Stimulated activated CD8-positive, alpha-beta memory T cell treated with anti-CD3 and anti-CD28 coated beads, Interleukin-4, amount 100 ng/mL, for 1 hour (primary cell): ENCODE data around the gene REV1.

Experiments
- DNase-seq, 2 donors: peaks; one replicate each; pipeline ENCODE4 v3.0.0-alpha.2; 2020; ENCODE audit warnings: low read depth in 2 of 2, low spot score in 1 of 2

The REV1 gene

DNA sequence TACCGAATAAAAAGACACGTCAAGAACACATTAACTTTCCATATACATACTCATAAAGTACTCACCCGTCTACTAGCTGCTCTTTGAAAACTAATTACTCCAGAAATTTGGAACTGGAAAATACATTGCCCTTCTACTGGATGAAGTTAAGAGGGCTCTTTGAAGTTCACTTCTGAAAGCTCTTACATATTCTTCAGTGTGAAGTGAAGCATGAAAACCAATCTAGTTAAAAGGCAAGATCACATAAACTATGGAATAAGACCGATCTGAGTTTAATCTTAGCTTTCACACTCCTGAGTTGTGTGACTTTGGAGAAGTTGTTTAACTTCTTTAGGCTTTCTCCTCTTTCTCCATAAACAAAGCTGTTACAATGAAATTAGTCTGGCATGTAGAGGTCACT, 38.5 kb downstream of the REV1 start:
- no peak for DNase-seq

DNA sequence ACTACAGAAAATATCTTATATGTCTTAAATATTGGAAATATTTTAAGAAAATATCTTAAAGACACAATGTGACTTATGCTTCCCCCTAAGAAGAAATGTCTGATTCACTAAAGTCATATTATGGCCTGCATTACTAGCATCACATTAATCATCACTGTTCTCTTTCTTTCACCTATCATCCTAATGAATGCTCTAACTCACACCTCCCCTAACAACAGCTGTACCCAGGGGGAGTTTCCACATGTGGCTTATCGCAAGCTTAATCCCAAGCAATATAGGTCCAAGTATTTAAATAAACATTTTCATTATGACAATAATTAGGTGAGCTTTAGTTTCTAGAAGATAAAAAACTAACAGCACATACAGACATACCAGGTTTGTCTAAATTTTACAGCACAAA, 39.6 kb downstream of the REV1 start:
- no peak for DNase-seq

DNA sequence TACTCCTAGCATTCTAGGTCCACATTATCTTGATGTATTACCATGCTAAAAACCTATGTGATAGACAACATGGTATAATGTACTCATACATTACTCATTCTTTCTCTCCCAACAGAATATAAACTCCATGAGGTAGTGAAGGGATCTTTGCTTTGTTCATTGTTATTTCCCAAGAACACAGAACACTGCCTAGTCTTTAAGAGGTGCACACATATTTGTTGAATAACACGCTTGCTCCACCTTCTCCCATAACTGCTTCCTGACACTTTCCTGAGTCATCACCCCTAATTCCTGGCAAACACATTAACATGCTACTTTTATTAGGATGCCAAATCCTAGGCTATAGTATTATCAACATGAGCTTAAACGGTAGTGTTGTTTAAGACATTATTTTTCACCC, 41.3 kb downstream of the REV1 start:
- DNase-seq: no peak

DNA sequence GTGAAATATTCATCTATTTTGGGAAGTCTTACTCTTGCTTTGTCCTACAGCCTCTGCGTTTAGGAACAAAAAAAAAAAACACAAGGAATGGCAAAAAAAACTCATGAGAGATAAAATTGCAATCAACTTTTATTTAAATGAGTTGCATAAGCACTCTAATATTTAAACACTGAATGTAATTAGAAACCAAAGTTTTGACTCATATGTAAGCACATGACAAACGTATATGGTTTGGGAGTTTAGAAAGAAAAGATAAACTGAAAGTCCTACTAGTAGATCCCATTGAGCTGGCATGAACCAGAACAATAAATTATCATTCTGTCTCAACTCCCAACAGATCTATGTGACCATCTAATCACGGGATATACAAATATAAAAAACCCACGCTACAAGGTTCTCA, 44.8 kb downstream of the REV1 start:
- DNase-seq: no peak

DNA sequence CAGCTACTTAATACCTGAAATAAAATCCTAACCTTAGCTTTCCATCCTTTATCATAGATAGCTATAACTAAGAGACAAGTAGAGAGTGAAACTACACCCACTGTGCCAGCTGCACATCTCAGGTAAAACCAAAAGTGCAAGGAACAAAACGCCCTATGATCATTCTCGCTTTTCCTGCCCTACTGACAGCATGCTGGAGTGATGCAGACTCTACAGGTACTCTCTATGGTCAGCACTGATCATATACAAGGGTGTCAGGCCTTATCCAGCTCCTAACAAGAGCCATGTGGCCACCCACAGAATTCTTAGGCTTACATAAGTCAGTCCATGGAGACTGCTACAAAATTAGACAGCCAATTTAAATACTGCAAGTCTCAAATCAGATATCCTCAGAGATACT, 45.6 kb downstream of the REV1 start:
- DNase-seq: no peak

DNA sequence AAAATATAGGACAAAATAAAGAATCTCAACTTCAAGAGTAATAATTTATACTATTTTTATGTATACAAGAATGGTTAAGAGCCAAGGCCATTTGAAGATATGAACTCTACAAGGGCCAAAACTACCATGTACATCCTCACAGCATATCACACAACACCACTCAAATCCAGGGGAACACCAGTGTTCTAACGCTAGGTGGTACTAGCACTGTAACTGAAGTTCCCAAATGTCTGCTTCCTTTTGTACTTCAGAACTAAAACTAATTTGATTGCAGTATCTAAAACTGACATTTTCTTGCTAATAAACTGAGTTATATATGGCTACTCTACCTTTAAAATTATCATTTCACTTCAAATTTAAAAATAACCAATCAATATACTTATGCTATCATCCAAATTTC, 47.0 kb downstream of the REV1 start:
- DNase-seq: no peak

DNA sequence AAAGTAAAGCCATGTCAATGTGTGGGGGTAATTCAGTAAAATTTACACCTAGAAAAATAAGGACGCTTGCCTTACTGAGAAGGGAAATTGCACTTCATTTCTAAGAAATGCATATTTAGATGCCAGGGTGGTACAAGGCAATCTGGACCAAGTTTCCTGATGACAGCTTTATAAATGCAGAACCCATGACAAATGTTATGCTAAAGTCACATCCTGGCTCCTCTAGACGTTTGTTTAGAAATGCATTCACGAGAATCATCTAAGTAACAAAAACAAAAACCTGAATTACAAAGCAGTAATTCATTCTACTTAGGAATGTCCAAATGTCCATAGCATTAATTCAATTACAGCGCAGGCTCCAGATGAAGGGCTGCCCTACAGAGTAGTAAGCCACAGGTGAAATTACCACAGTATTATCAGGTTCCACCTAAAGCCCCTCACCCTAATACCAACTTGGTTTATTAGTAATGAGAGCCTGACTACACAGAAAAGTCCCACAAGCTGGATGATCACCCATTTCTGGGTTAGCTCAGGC, 49.8 kb downstream of the REV1 start:
- DNase-seq: no peak

DNA sequence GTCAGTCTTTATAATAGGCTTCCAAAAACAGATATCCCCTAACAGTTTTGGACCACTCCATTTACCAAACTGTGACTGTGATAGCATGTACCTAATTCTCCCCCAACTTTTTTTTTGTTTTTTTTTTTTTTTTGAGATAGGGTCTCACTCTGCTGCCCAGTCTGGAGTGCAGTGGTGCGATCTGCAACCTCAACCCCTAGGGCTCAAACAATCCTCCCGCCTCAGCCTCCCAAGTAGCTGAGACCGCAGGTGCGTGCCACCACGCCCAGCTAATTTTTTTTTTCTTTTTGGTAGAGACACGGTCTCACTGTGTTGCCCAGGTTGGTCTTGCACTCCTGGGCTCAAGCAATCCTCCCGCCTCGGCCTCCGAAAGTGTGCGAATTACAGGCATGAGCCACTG, 52.9 kb downstream of the REV1 start:
- DNase-seq: no peak

DNA sequence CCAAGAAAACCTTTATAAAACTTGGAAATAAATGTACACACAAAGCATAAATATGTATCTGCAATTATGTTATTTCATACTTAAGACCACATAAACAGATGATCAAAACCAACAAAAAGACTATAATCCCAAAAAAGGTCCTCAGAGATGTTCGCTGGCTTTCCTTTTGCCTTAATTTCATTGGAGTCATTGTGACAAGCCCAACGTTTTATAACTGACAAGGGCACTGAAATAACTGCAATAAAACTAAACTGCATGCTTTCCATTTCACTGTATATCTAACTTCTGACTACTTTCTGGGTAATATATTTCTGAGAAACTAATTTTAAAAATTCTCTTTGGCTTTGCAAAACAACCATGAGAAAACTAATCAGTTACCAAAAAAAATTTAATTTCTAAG, 56.5 kb downstream of the REV1 start:
- DNase-seq: no peak

DNA sequence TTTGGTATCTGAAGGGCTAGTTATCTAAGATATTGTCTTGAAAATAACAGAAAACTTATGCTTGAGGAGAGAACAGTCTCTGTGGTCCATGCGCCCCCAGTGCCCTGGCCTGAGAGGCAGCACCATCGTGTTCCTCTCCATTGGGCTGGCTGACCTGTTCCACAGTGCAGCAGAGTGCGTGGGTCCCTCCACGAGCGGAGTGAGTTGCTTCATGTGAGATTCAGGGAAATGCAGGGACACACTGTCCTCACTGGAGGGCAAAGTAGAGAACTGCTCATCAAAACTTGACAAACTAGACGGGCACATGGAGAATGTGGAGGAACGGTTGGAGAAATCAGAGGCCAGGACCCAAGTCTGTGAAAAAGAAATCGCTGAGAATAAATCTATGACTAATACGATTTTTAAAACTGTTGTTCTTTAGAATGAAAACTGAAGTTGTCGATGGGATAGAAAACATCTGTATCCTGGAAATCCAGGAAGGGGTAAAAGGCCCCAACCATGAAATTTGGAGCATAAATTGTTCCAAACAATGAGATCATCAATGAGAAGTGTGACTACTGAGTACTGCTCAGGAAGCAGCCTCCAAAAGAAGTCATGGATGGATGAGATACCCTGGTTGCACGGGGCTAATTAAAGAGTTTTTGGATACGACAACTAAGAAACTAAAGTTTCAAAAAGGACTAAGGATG, 58.1 kb downstream of the REV1 start:
- DNase-seq: no peak

DNA sequence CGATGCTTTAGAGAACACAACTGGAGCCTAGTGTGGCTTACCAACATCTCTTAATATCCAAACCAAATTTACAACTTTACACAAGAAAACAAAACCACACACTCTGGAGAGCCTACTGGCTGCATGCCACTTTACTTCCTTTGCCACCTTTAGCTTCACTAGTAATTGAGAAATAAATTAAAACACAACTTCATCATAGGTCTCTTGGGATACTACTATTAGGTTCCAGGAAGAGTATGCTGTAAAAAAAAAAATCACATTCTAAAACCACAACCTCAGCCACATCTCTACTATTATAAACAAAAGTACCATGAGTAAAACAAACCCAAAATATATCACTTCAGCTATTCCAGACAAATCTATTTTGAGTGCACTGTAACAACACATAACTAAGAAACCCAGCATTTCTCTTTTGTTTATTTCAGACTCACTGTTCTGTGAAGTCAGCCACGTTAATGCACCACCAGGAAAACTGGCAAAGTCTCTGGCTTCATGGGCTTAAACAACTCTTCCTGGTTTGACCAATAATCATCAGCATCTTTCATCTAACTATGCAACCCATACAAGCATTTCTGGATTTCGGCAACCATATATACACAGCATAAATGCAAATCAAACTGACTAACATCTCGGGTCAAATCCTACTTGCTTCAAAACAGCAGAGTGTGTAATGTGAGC, 59.1 kb downstream of the REV1 start:
- no peak for DNase-seq

DNA sequence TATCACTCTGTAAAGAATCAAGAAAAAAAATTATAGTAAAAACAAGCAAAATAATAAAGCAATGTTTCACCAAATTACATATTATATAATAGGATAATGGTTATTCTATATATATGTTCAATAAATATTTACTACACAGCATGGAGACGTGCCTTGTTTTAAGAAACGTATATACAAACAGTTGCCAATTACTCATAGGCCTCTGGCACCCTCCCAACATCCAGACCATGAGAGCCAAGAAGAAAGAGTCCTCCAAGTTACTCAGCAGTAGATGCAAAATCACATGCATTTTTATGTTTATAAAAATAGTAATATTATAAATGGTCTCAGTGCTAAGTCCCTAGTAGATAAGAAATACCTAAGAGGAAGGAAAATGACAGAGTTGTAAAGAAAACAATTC, 64.8 kb downstream of the REV1 start:
- no peak for DNase-seq

DNA sequence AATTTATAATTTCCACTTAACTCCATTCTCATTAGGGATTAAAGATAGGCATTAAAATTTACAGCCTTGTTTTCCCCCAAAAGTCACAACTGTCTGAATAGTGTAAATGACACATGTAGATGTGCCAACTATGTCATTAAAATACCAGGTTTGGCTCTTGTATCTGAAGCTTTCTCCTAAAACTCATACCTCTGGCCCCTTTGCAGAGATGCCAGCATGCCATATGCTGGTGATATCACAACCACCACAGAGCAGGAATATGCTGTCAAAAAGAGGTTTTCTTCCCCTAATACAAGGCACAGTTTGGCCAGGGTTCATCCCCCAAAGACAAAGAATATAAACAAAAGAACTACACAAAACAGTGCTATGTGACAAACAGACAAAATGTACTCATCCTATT, 65.4 kb downstream of the REV1 start:
- DNase-seq: no peak

DNA sequence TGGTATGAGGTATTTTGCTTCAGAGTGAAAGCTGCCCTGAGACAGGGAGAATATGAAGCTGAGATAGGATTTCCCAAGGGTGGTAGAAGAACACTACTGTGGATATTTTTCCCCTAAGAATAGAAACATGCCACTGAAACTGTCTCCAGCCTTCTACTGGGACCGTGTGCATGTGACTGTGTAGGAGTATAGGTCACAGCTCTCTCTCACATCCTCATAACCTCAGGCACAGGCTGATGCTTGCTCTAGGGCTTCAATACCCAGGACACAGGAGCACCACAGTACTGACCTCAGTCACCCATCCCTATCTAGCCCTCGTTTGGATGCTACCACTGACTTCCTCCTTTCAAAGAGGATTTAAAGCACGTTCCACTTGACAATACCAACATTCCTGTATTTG, 67.2 kb downstream of the REV1 start:
- no peak for DNase-seq

DNA sequence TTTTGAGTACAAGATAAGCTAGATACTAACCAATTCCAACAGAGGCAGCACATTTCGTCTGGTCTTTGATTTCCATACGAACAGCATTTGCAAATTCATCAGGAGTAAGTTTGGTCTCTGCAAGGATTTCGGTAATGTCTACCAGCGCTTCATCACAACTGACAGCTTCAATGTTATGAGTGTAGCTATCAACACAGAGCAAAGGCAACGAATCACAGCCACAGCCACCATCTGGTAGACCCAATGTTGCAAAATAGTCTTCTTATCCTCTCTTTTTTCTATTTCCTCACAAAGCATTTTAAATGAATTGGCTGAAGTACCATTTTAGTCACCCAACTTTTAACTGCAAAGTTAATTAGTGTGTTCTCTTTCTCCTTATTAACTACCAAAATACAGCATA, 68.3 kb downstream of the REV1 start:
- no peak for DNase-seq

DNA sequence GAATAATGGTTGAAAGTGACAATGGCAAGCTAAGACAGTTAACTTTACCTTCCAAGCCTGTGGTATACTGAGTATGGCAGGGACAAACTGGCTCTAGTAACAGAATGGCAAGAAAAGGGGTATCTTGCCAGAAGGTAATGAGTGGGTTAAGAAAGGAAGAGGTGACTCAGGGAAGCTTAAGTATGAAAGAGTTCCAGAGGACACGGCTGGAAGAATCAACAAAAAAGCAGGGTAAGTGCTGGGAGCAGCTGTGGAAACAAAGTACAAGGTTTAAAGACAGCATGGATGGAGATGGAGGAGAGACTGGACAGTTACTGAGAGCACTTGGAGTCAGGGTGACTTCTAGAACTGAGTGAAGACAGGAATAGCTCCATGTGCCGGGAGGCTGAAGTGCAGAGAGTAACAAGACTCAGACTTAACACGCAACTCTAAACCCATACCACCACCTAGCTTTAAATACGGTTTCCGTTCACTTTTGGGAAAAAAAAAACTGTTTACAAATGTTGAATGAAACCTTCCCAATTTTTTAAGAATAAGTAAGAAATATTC, 69.0 kb downstream of the REV1 start:
- no peak for DNase-seq

DNA sequence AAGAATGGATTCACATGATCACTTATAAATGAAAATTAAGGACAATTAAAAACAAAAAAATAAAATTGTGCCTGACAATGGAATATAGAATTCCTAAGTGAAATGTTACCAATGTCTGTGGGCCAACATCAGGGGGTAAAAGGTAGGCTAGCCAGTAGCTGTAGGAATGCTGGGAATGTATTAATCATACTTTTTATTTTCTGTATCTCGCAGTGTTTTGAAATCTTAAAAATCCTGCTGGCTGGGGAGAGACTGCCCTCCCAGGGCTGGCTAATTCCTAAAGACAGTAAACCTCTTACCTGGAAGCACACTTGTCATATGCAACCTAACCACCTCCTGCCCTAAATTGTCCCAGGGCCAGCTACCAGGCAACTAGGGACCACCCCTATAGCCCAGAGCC, 69.8 kb downstream of the REV1 start:
- no peak for DNase-seq

DNA sequence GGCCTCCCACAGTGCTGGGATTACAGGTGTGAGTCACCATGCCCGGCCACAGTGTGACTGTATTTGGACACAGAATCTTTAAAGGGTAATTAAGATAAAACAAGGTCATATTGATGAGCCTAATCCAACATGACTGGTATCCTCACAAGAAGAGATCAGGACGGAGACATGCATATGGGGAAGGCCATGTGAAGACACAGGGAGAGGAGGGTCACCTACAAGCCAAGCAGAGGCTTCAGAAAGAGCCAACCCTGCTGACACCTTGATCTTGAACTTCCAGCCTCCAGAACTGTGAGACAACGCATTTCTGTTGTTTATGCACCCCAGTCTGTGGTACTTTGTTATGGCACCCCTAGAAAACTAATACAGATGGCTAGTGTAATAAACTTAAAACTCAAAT, 72.4 kb downstream of the REV1 start:
- no peak for DNase-seq

DNA sequence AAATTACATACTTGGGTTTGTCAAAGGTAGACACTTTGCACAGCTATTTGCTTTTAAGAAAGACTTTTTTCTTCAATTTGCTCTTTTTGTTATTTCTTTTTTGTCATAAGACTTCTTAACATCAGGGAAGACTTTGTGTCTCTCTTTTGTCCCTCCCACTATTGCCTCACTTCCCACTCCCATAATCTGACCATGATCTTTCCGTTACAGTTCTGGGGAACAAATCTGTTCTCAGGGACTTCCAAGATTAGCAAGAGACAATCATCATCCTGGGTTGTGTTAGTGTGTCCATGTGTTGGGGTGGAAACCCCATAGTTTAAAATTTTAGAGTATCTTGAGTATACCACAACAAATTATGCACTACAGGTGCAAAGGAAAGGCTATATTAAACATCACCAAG, 75.3 kb downstream of the REV1 start:
- DNase-seq: no peak

DNA sequence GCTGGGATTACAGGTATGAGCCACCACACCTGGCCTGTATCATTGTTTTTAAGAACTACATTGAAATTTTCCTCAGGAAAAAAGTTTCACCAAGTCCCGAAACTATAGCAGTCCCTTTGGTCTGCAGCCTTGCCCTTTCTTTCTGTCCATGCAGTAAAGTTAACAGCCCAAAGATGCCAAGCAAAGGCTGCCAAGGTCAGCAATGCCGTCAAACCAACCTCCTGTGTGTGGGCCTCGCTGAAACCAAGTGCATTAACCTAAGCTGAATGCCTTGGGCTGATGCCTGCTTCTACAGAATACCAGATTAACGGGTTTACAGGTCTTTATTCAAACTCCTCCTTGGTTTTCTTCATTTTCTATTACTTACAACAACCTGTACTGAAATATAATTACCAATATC, 79.5 kb downstream of the REV1 start:
- DNase-seq: no peak

DNA sequence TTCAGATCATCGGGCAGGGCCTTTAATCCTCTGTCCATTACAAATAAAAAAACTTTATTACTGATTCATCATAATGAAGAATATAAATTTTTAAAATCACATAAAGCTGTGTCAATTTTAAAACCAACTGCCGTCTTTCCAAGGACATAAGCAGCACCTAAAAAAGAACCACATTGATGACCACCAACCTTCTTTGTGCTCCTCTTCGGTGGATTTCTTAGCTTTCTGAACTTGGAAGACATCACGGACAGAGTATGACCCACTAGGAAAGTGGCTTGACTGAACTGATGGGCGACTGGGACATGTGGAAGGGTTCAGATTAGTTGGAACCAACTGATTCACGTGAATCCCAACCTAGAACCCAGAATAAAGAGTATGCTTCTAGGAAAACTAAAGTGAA, 83.7 kb downstream of the REV1 start:
- DNase-seq: no peak

DNA sequence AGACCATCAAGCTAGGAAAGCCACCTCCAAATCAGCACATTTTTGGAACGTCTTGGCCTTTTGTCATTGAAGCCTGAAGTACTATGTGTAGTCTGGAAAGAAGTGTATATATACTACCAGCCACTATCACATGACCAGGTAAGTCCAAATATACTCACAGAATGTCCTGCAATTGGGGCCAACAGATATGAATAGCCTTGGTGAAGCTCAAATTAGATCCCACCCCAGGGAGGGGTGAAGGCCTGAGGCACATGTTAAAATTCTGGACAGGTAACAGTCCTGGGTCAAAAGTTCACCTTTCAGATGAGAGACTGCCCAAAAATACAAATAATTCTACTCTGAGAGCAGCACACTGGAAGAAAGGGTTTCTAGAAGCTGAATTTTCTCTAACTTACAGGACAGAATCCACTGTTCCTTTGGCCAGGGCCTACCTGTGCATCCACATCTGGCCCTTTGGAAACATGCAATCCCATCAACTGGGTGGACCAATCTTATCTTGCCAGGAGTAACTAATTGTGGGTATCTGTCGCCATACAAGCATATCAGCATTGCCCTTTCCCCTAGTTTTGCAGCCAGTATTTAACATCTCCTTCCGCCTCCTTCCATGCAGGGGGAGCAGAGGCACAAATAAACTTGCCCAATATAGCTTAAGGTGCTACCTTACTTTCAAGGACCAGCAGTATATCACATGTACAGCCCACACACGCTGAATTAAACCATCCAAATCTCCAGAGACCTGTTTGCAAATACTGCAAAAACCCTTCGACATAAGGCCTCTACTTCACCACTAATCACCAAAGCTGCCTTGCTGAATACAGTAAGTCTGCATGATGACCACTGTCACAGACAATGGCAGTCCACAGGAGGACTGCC, 84.8 kb downstream of the REV1 start:
- DNase-seq: no peak
